GM19463 (cell line): Measurements from ENCODE around the gene PROCA1.
"Not testable (repeated sequence)": the region's sequence is repeated elsewhere in the genome, so short reads cannot be mapped to it uniquely, and the experiment has no call there.

Experiments used
- ATAC-seq: cut with Tn5 transposase; IDR thresholded peaks from one replicate; pipeline ENCODE4 v1.9.1; 2021; ENCODE audit warnings: mild to moderate bottlenecking, moderate library complexity; ENCODE audit not compliant: unreplicated experiment

Gene PROCA1

GRCh38 chr17:28682655-28683054 lies 29.0 kb downstream of the PROCA1 start:
- no peak for ATAC-seq

GRCh38 chr17:28675980-28676379 lies 35.7 kb downstream of the PROCA1 start:
- ATAC-seq, result no peak

- ATAC-seq, result no peak
Observed at GRCh38 chr17:28675490-28675889, 36.2 kb downstream of the PROCA1 start.

- ATAC-seq, result no peak
Observed at GRCh38 chr17:28669918-28670317, 41.8 kb downstream of the PROCA1 start.

- no peak for ATAC-seq
Observed at GRCh38 chr17:28667870-28668269, 43.8 kb downstream of the PROCA1 start.

- ATAC-seq, result no peak
Observed at GRCh38 chr17:28665994-28666393, 45.7 kb downstream of the PROCA1 start.

- ATAC-seq, result no peak
Observed at GRCh38 chr17:28663723-28664122, 48.0 kb downstream of the PROCA1 start.

GRCh38 chr17:28662527-28662829 lies 49.2 kb downstream of the PROCA1 start:
- ATAC-seq, result no peak

- ATAC-seq, result peak; percentile 85
Observed at GRCh38 chr17:28661635-28662526, 49.8 kb downstream of the PROCA1 start, which contains the start of the genes SDF2 and SUPT6H. Gene SDF2, minus strand, starts transcription at chr17:28661906. Its CDS starts 30 bp downstream, at chr17:28661876. Gene SUPT6H, plus strand, starts transcription at chr17:28662205. Its CDS starts 11,197 bp downstream, at chr17:28673402.

- not testable (repeated sequence) for ATAC-seq
Observed at GRCh38 chr17:28659497-28659881, 52.2 kb downstream of the PROCA1 start.

- ATAC-seq, result not testable (repeated sequence)
Observed at GRCh38 chr17:28658766-28659496, 52.8 kb downstream of the PROCA1 start.

- not testable (repeated sequence) for ATAC-seq
Observed at GRCh38 chr17:28658342-28658741, 53.3 kb downstream of the PROCA1 start.

- ATAC-seq, result no peak
Observed at GRCh38 chr17:28657756-28658155, 53.9 kb downstream of the PROCA1 start.

- no peak for ATAC-seq
Observed at GRCh38 chr17:28655160-28655559, 56.5 kb downstream of the PROCA1 start.
